IPS DF 6.9 (cell line): ENCODE results near the gene DEPP1.

ENCODE experiments used
- DNase-seq: peaks from one replicate; pipeline ENCODE4 v3.0.0-alpha.2; 2013; ENCODE audit warnings: low read depth, low spot score
- H3K27ac ChIP-seq: one replicate; pipeline ENCODE4 v1.5.1; 2013; ENCODE audit warnings: low read length, control low read depth
- H3K27me3 ChIP-seq: 2 replicates; pipeline ENCODE4 v1.6.1; 2013; ENCODE audit warnings: mild to moderate bottlenecking, low read length; ENCODE audit not compliant: control insufficient read depth, insufficient read depth
- H3K36me3 ChIP-seq: 2 replicates; pipeline ENCODE4 v1.6.1; 2013; ENCODE audit warnings: low read length; ENCODE audit not compliant: control insufficient read depth, insufficient read depth
- H3K4me1 ChIP-seq: 2 replicates; pipeline ENCODE4 v1.6.1; 2013; ENCODE audit warnings: low read length; ENCODE audit not compliant: control insufficient read depth, insufficient read depth
- H3K4me3 ChIP-seq: 2 replicates; pipeline ENCODE4 v1.5.1; 2013; ENCODE audit warnings: mild to moderate bottlenecking, low read length
- H3K9me3 ChIP-seq: 2 replicates; pipeline ENCODE4 v1.6.1; 2013; ENCODE audit warnings: low read length, inconsistent platforms; ENCODE audit not compliant: control insufficient read depth, insufficient read depth
- WGBS: extraction: QIAGEN DNeasy Blood & Tissue Kit; methylation state at CpG from one replicate; pipeline ENCODE4 v1.1.7; 2013; ENCODE audit warnings: mixed read lengths, missing lambda C conversion rate; ENCODE audit not compliant: insufficient read length, insufficient coverage; 5-methylcytosine and 5-hydroxymethylcytosine counted together

DEPP1 gene

DNA sequence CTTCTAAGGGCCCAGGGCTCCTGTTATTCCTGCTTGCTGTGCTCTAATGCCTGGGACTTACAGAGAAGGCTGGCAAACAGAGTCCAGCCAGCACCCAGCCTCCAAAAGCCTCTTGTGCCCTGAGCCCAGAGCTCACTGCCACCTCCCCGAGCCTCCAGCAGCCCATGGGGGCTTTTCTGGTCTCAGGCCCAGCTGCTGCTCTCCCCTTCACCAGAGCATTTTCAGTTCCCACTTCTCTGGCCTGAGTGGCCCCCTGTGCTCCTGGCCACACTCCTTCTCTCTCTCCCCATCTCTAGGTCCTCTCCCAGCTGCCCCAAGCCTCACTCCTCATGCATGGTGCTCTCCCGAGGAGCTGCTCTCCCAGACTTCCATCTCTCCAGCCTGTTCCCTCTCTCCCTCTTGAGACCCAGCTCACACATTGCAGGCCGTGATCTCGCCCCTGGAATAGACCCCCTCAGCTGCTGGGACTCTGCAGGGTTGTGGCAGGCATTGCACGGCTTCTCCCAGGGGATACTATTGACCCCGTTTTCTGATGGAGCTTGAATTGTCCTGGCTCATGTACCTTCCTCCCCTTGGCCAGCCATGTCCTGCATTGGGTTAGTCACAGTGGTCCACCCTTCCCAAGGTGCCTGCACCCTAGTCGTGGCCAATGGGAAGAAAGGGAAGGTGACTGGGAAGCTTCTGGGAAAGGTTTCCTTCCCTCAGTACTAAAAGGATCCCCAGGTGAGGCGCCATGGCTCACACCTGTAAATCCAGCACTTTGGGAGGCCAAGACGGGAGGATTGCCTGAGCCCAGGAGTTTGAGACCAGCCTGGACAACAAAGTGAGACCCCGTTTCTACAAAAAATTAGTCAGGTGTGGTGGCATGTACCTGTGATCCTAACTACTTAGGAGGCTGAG lies 28.0 kb downstream of the DEPP1 start:
- WGBS, result no CpG with 5 or more reads among the region's 10 CpGs
- no peak for DNase-seq
- H3K4me1 ChIP-seq, result peaks cover 3% of the 10 kb centered on the region
- H3K4me3 ChIP-seq, result no peak overlapping the region
- no peak overlapping the region for H3K27ac ChIP-seq
- H3K9me3 ChIP-seq, result no peaks in the 10 kb centered on the region
- no peaks in the 10 kb centered on the region for H3K27me3 ChIP-seq
- H3K36me3 ChIP-seq, result no peaks in the 10 kb centered on the region

DNA sequence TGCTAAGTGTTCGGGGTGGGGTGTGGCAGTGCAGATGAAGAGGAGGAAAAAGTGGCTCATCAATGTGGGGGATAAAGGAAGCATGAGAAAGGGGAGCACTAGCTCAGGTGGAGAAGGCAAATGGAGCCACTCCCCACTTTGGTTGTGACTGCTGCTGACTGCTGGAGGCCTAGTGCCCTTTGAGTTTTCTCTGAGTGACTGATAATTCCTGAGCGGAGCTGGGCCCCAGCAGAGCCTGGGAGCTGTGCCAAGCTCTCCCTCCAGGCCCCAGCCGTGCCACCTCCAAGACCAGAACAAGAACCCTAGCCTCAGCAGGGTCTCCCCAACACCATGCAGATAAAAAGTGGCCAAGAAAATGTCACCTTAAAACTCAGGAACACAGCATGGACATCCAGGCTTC lies 28.7 kb downstream of the DEPP1 start:
- no CpG with 5 or more reads among the region's 3 CpGs for WGBS
- Histone ChIP-seq H3K27me3 (no peaks in the 10 kb centered on the region), H3K27ac (no peak overlapping the region), H3K9me3 (no peaks in the 10 kb centered on the region), H3K4me3 (no peak overlapping the region), H3K36me3 (no peaks in the 10 kb centered on the region), H3K4me1 (peaks cover 3% of the 10 kb centered on the region)
- DNase-seq, result no peak

- Histone ChIP-seq H3K9me3 (no peaks in the 10 kb centered on the region), H3K27ac (no peak overlapping the region), H3K36me3 (no peaks in the 10 kb centered on the region), H3K4me3 (no peak overlapping the region), H3K4me1 (peaks cover 3% of the 10 kb centered on the region), H3K27me3 (no peaks in the 10 kb centered on the region)
- no CpG with 5 or more reads among the region's 5 CpGs for WGBS
- DNase-seq, result no peak
Observed at GRCh38 chr10:44949127-44949802, 29.3 kb downstream of the DEPP1 start.

DNA sequence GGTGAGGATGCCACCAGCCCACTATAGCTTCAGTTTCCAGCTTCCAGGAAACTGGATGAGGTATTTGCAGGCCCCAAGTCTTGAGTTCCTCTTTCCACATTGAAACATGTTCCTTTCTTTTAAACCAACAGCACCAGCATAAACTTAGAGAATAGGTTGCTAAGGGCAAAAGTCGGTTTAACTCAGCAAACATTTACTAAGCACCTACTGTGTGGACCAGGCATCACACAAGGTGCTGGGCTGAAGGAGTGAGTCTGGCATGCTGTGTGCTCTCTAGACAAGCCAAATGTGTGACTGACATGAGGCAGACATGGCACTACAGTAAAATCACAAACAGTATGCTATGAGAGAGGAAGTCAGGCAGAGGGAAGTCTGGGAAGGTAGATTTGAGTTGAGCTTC lies 30.0 kb downstream of the DEPP1 start:
- Histone ChIP-seq H3K36me3 (no peaks in the 10 kb centered on the region), H3K4me3 (no peak overlapping the region), H3K4me1 (peaks cover 3% of the 10 kb centered on the region), H3K9me3 (no peaks in the 10 kb centered on the region), H3K27me3 (no peaks in the 10 kb centered on the region), H3K27ac (no peak overlapping the region)
- no peak for DNase-seq
- WGBS, result no CpG with 5 or more reads among the region's 1 CpG

- WGBS, result no CpG with 5 or more reads among the region's 6 CpGs
- Histone ChIP-seq H3K36me3 (no peaks in the 10 kb centered on the region), H3K4me3 (no peak overlapping the region), H3K27ac (no peak overlapping the region), H3K4me1 (peaks cover under 1% of the 10 kb centered on the region), H3K27me3 (no peaks in the 10 kb centered on the region), H3K9me3 (no peaks in the 10 kb centered on the region)
- DNase-seq, result no peak
Observed at GRCh38 chr10:44947371-44948152, 31.0 kb downstream of the DEPP1 start.

GRCh38 chr10:44946205-44946604 lies 32.4 kb downstream of the DEPP1 start:
- Histone ChIP-seq H3K27me3 (no peaks in the 10 kb centered on the region), H3K27ac (no peak overlapping the region), H3K36me3 (no peaks in the 10 kb centered on the region), H3K9me3 (no peaks in the 10 kb centered on the region), H3K4me3 (no peak overlapping the region), H3K4me1 (no peaks in the 10 kb centered on the region; the same call in 1 of the 2 replicates)
- DNase-seq, result no peak
- WGBS, result no CpG with 5 or more reads among the region's 2 CpGs

GRCh38 chr10:44944354-44944753 lies 34.3 kb downstream of the DEPP1 start:
- no peaks in the 10 kb centered on the region for H3K4me1 ChIP-seq
- H3K4me3 ChIP-seq, result no peak overlapping the region
- WGBS, result no CpG with 5 or more reads among the region's 1 CpG
- H3K36me3 ChIP-seq, result no peaks in the 10 kb centered on the region
- no peak for DNase-seq
- H3K27me3 ChIP-seq, result no peaks in the 10 kb centered on the region
- no peak overlapping the region for H3K27ac ChIP-seq
- no peaks in the 10 kb centered on the region for H3K9me3 ChIP-seq

- WGBS, result no CpG with 5 or more reads among the region's 7 CpGs
- H3K4me3 ChIP-seq, result no peak overlapping the region
- no peaks in the 10 kb centered on the region for H3K36me3 ChIP-seq
- H3K9me3 ChIP-seq, result no peaks in the 10 kb centered on the region
- no peaks in the 10 kb centered on the region for H3K27me3 ChIP-seq
- no peaks in the 10 kb centered on the region; the same call in 1 of the 2 replicates for H3K4me1 ChIP-seq
- DNase-seq, result no peak
- no peak overlapping the region for H3K27ac ChIP-seq
Observed at GRCh38 chr10:44939691-44940401, 38.8 kb downstream of the DEPP1 start.

GRCh38 chr10:44938956-44939355 lies 39.7 kb downstream of the DEPP1 start:
- Histone ChIP-seq H3K36me3 (no peaks in the 10 kb centered on the region), H3K27ac (no peak overlapping the region), H3K9me3 (no peaks in the 10 kb centered on the region), H3K4me1 (no peaks in the 10 kb centered on the region; the same call in 1 of the 2 replicates), H3K4me3 (no peak overlapping the region), H3K27me3 (no peaks in the 10 kb centered on the region)
- no peak for DNase-seq
- no CpG with 5 or more reads among the region's 7 CpGs for WGBS
